Measurements from ENCODE around the gene SELENOK.
A peak's percentile ranks its signal among the peaks of the same experiment; 100 is the strongest.

SELENOK gene

DNA sequence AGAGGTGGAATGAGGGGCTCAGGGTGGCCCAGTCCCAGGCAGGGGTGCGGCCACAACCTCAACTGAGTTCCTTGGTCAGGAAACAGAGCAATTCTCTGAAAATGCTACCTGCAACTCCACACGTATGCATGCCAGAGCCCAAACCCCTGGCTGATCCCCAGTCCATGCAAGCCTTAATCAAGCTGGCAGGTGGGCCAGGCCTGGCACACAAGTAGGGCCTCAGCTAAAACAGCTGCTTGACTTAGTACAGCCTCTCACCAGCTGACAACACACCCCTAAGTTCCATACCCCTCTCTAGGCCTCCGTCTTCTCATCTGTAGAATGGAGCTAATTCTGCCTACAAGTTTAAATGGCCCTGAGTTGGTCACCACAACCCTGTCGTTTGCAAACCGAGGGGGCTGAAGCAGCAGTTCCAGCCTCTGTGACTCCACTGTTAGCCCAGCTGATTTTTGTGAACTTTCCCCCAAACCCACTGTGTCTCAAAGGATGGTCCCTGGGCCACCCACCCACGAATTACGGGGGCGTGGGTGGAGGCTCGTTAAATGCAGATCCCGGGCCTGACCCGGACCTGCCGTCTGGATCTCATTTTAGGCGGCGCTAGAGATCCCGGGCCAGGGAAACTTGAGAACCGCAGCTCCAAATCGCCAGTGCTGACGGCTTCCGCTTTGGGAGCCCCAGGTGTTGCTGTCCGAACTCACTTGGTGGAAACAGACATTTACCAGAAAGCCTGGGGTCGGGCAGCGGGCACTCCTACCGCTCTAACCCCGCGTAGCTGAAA is 46.4 kb downstream of the SELENOK start:
- TF ChIP-seq, protein P1, sequence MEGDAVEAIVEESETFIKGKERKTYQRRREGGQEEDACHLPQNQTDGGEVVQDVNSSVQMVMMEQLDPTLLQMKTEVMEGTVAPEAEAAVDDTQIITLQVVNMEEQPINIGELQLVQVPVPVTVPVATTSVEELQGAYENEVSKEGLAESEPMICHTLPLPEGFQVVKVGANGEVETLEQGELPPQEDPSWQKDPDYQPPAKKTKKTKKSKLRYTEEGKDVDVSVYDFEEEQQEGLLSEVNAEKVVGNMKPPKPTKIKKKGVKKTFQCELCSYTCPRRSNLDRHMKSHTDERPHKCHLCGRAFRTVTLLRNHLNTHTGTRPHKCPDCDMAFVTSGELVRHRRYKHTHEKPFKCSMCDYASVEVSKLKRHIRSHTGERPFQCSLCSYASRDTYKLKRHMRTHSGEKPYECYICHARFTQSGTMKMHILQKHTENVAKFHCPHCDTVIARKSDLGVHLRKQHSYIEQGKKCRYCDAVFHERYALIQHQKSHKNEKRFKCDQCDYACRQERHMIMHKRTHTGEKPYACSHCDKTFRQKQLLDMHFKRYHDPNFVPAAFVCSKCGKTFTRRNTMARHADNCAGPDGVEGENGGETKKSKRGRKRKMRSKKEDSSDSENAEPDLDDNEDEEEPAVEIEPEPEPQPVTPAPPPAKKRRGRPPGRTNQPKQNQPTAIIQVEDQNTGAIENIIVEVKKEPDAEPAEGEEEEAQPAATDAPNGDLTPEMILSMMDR (IDR thresholded peaks at IDR 0.05; ENCODE audit: low read depth, low read length), result peak; percentile 40
- in situ Hi-C loops (cut with HindIII; ENCODE audit: low sequenced_read_pairs), result no loop called here
- DNase-seq (ENCODE audit: low read depth, low spot score), result peak; percentile 23
- H3K4me3 ChIP-seq (ENCODE audit: low read depth, low read length), result peak overlapping the region; percentile 46

GRCh38 chr3:53844262-53845102 is 47.2 kb downstream of the SELENOK start:
- DNase-seq (ENCODE audit: low read depth, low spot score), result no peak
- TF ChIP-seq, protein P1 (IDR thresholded peaks at IDR 0.05; ENCODE audit: low read depth, low read length), result no peak
- in situ Hi-C loops (cut with HindIII; ENCODE audit: low sequenced_read_pairs), result no loop called here
- no peak overlapping the region for H3K4me3 ChIP-seq (ENCODE audit: low read depth, low read length)

GRCh38 chr3:53843195-53844177 is 48.2 kb downstream of the SELENOK start:
- no peak overlapping the region for H3K4me3 ChIP-seq (ENCODE audit: low read depth, low read length)
- TF ChIP-seq, protein P1 (IDR thresholded peaks at IDR 0.05; ENCODE audit: low read depth, low read length), result no peak
- DNase-seq (ENCODE audit: low read depth, low spot score), result no peak
- in situ Hi-C loops (cut with HindIII; ENCODE audit: low sequenced_read_pairs), result no loop called here

DNA sequence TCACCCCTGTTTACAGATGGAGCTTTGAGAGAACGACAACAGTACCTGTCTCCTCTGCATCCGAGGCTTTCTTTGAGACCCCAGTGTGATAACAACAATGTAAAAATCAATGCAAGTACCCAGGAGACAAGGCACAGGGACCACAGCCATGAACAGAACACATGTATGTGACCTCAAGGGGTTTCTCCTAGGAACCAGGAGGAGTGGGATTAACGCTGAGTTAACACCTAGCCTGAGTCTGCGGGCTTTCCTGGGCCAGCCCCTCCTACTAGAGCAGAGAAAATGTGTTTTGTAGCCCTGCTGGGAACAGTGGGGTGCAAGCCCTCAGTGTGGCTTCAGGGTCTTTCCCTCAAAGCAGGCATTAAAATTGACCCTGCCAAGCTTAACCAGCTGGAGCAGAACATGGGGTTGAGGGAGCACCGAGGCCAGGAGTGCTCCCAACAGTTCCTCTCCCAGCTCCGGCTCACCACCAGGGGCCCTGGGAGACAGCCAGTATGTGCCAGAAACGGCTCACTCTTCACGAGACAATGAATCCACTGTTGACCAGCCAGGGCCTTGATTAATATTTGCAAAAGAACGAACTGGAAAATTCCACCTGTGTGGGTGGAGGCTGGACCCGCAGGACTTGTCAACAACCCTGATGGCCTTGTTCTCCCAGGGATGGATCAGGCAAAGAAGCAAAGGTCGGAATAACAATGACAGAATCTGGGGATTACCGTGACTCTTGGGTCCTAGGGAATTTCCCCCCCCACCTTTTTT is 49.0 kb downstream of the SELENOK start:
- TF ChIP-seq, protein P1 (IDR thresholded peaks at IDR 0.05; ENCODE audit: low read depth, low read length), result peak; percentile 18
- peak; percentile 16 for DNase-seq (ENCODE audit: low read depth, low spot score)
- no peak overlapping the region for H3K4me3 ChIP-seq (ENCODE audit: low read depth, low read length)
- in situ Hi-C loops (cut with HindIII; ENCODE audit: low sequenced_read_pairs), result no loop called here

DNA sequence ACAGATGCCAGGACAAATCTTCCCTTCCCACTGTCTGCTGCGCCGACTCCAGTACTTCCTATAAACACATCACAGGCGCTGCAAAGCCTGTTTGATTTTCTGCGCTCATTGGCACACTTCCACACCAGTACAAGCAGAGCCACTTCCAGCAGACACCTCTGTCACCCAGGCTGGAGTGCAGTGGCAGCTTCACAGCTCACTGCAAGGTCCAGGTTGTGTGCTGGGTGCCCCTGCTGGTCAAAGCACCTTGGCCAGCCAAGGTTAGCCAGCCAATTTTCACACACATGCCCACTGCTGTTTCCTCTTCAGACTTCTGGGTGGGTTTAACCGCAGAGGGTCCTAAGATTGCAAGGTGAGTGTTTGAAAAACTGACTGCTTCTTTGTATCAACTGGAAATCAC is 50.4 kb downstream of the SELENOK start:
- TF ChIP-seq, protein P1 (IDR thresholded peaks at IDR 0.05; ENCODE audit: low read depth, low read length), result no peak
- no peak overlapping the region for H3K4me3 ChIP-seq (ENCODE audit: low read depth, low read length)
- no peak for DNase-seq (ENCODE audit: low read depth, low spot score)
- in situ Hi-C loops (cut with HindIII; ENCODE audit: low sequenced_read_pairs), result no loop called here

Measured in astrocyte of the spinal cord (primary cell).